Cardiac septum (tissue), 1 donor: Measurements from ENCODE around the gene GPR61. TPM values are rescaled to one million over a fixed set of nuclear protein-coding genes. Genes with fewer than 3 reads are reported as not detected.

Source experiments
- DNase-seq: peaks from one replicate; pipeline ENCODE4 v3.0.0-alpha.2; 2020; ENCODE audit warnings: low spot score
- intact Hi-C: fragments of 100-400 bp; cut with DNase I; formaldehyde crosslinking; loops from one replicate; pipeline ENCODE4 v1.14.0; 2022
- total RNA-seq: library from RNA; stranded (reverse); fragmentation: NEBNext Ultra II Directional; extraction: Animal tissue kit (Norgen Biotek cat#: 25700); gene quantifications from one replicate; pipeline ENCODE4 v1.2.1, GENCODE V29; 2021
- donor health status: DM: no; HTN: no; CAD: no.

The GPR61 gene
- total RNA-seq, 1 donor from 2014 or later, result 0.13 TPM

GRCh38 chr1:109557520-109557919, 17.8 kb downstream of the GPR61 start:
- no peak for DNase-seq
- intact Hi-C loops, result no loop called here

- intact Hi-C loops, result no loop called here
These were observed 20.3 kb downstream of the GPR61 start for GRCh38 chr1:109559995-109560394.

DNA sequence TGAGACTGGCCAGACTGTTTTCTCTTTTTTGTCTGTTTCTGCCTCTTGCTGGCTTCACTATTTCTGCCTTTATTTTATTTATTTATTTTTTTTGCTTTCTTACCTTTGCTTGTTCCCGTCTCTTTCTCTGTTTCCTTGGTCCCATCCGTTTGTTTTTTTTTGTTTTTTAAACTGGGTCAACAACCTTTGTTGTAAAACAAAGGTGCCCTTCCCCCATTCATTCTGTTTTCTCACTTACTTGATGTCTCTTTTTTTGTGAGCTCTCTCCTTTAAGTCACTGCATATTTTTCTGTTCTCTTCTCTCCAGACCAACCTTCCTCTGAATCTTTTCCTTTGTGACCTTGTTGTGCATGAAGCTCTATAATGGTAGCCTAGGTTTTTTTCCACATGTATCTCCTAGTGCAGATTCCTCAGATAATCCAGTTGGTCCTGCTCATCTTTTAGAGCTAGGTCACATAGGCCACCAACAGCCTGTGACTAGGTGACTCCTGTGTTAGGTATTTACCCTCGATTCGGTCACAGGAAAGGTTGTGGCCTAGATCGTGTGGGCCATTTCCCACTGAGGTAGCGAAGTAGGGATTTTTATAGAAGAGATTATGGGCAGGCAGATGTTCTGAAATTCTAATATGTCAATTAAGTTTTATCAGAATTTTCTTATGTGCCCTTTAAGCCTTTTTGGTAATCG, 24.7 kb downstream of the GPR61 start:
- no peak for DNase-seq
- intact Hi-C loops, result no loop called here

More at GRCh38 chr1:109559995-109560394, 20.3 kb downstream of the GPR61 start:
- no peak for DNase-seq

GRCh38 chr1:109565241-109565640, 25.6 kb downstream of the GPR61 start:
- intact Hi-C loops, result no loop called here
- DNase-seq, result no peak

DNA sequence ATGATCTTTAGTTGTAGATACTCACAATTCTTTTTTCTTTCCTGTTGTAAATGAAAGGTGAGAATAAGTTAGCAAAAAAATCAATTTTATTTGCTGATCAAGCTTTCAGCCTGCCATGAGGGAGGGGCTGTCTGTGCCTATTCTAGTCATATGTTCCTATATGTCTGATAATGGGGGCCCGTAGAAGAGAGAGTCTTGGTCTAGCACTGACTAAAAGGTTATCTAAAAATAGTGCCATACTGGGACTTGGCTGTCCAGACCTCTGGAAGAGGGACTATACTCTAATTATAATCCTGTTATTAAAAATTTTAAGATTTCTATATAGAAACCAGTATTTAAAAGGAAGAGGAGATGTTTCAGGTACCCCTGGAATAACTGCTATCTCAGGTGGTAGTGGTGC, 27.3 kb downstream of the GPR61 start:
- intact Hi-C loops, result no loop called here

DNA sequence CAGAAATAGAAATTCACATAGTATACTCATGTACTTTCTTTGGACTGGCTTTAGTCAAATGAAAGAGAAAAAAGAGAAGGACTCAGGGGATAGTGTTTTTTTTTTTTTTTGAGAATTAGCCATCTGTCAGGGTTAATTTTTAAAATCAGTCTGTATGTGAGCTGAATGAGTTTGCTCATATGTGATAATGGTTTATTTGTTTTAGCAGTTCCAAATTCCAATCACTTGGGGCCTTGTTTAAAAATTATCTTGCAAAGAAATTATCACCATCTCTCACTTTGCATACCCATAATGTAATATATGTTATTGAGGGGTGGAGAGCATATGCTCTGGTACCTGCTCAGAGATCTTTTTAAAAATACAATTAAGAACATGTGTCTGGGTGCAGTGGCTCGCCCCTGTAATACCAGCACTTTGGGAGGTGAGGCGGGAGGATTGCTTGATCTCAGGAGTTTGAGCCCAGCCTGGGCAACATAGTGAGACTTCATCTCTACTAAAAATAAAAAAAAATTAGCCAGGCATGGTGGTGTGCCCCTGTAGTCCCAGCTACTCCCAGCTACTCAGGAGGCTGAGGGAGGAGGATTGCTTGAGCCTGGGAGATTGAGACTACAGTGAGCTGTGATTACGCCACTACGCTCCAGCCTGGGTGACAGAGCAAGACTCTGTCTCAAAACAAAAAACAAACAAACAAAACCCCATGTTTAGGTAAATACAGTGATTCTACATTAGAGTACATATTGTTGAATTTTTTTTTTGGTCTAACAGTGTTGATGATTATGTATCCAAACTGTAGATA, 28.4 kb downstream of the GPR61 start:
- DNase-seq, result no peak
- intact Hi-C loops, result no loop called here

More for the DNA sequence above, 27.3 kb downstream of the GPR61 start:
- no peak for DNase-seq

DNA sequence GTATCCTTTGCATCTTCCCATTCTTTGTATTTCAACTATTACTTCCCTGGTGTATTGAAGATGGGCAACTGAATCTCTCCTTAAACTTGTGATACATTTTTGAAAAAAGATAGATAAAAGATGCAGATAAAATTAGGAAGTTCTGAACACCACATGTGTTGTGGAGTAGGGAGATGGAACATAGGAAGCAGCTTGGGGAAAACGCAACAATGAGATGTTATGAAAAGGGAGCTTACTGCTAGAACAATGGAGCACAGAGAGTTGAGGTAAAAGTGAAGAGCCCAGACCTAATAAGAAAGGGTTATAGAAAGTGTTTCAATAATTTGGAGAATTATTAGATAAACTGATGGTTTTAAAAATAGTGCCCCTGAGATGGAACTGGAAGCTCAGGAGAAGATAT, 29.7 kb downstream of the GPR61 start:
- intact Hi-C loops, result no loop called here
- no peak for DNase-seq

GRCh38 chr1:109570414-109570813, 30.7 kb downstream of the GPR61 start:
- no peak for DNase-seq
- intact Hi-C loops, result no loop called here

DNA sequence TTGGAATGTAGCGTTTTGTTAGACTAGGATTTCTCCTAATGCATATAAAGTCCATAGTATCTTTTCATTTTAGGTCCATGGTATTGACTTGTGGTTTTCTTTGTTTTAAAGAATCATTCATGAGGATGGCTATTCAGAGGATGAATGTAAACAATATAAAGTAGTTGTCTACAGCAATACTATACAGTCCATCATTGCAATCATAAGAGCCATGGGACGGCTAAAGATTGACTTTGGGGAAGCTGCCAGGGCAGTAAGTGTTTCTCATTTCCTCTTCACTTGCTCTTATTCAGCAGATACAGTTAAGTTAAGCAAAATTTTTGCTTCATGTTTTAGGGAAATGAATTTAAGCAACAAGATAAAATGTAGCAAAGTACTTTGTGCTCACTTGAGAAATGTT, 34.1 kb downstream of the GPR61 start:
- intact Hi-C loops, result no loop called here
- no peak for DNase-seq

DNA sequence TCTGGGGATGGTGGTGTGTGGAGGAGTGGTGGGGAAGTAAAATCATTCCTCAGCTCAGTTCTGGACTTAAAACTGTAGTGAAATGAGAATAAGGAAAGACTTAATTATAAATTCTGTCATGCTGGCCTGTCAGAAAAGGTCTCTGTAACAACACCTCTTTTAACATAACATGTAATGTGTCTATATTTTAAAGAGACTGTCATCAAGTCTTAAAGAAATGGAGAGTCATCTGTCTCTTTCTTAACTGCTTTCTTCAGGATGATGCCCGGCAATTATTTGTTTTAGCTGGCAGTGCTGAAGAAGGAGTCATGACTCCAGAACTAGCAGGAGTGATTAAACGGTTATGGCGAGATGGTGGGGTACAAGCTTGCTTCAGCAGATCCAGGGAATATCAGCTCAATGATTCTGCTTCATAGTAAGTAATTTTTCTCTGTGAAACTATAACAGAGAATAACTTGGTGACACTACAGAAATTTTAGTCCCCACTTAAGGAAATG, 39.3 kb downstream of the GPR61 start:
- DNase-seq, result no peak
- intact Hi-C loops, result no loop called here

DNA sequence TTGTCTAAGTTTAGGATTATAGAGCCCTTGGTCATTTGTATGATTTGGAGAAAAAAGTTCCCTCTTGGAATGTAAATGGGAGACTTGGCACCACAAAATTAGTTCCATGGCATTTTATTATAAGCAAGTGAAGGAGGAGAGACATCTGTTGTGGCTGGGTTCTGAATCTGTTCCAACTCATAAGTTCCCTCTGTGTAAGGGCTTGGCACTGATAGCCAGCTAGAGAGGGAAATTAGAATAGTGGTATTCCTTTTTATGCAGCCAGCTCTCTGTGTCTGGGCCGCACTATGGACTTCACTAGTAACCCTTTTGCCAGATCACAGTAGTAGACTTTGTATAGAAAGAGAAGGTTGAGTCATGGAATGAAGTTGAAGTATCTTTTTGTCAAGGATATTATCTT, 39.8 kb downstream of the GPR61 start:
- no peak for DNase-seq

DNA sequence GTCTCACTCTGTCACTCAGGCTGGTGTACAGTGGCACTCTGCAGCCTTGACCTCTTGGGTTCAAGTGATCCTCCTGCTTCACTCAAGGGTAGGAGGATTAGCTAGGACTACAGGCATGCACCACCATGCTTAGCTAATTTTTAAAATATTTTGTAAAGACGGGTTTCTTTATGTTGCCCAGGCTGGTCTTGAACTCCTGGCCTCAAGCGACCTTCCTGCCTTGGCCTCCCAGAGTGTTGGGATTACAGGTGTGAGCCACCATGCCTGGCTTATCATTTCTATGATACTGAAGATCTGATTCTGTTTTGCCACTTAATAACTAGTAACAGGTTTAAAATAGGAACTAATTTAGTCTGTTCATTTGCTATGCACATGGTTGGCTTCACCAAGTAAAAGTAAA, 42.3 kb downstream of the GPR61 start:
- intact Hi-C loops, result no loop called here
- no peak for DNase-seq

More for the DNA sequence above, 39.8 kb downstream of the GPR61 start:
- intact Hi-C loops, result no loop called here

- no peak for DNase-seq
- intact Hi-C loops, result no loop called here
These were observed 45.1 kb downstream of the GPR61 start for GRCh38 chr1:109584766-109585165.

DNA sequence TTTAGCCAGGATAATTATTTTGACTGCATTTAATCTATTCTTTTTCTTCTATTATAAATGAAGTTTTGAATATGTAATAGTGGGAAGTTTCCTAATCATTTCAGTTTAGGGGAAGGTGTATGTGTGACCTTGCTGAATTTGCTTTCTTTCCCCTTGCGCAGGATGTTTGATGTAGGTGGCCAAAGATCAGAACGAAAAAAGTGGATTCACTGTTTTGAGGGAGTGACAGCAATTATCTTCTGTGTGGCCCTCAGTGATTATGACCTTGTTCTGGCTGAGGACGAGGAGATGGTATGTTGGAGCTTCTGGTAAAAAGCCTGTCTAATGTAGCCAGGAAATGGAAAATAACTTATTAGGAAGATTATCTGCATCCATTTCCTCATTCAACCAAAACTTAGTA, 46.4 kb downstream of the GPR61 start:
- intact Hi-C loops, result no loop called here
- DNase-seq, result no peak

- DNase-seq, result no peak
- intact Hi-C loops, result no loop called here
These were observed 49.5 kb downstream of the GPR61 start for GRCh38 chr1:109589177-109589576.

DNA sequence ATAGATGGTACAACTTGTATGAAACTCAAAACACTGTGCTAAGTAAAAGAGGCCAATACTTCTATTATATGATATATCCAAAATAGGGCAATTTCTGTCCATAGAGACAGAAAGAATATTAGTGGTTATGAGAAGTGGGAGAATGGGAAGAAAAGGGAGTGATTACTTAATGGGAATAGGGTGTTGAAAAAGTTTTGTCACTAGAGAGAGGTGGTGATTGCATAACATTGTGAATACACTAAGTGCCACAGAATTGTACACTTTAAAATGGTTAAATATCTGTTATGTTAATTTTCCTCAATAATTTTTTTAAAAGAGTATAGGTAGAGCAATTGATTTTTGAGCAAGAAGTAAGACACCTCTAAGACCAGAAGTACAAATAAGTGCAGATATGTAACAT, 50.0 kb downstream of the GPR61 start:
- intact Hi-C loops, result no loop called here
- DNase-seq, result no peak

DNA sequence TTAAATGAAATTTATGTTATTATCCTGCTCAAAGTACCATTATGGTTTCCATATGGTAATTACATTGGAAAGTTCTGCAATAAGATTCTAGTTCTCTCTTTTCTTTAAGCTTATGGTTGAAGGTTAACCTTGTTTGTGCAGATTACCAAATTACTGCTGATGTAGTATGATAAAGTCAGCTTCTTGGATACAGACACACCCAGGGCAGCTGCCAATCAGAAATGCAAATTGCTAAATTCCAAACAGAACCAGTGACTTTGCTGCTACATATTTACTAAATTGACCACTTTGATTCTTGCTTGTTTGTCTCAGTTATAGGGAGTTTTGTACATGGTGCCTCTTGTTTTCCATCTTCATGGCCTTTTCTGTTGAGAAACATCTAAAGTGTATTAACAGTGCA, 53.2 kb downstream of the GPR61 start:
- intact Hi-C loops, result no loop called here
- DNase-seq, result no peak

DNA sequence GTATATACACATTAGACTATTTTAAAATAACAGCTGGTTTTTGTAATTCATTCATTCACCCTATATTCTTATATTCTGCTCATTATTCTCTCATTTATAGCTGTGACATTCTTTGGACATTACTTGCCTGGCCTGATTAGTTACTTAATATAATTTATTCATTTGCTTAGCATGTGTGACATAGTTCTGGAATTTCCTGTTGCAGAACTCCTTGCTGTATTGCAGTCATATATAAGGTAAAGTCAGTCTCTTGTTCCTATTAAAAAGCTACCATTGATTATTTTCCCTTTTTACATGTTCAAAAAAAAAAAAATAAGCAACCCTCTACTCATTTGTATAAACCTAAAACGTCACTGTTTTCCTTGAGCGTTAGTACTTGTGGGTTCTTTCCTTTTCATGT, 55.9 kb downstream of the GPR61 start:
- no peak for DNase-seq
- intact Hi-C loops, result no loop called here
